ENCODE data around the gene GRIN2C. TPM values are rescaled to one million over a fixed set of nuclear protein-coding genes. Genes with fewer than 3 reads are reported as not detected.

Gene GRIN2C
- total and polyA plus RNA-seq, 2 of the 4 experiments (the other 2 are of a cell fraction), result 0.22 TPM; not detected in 1

DNA sequence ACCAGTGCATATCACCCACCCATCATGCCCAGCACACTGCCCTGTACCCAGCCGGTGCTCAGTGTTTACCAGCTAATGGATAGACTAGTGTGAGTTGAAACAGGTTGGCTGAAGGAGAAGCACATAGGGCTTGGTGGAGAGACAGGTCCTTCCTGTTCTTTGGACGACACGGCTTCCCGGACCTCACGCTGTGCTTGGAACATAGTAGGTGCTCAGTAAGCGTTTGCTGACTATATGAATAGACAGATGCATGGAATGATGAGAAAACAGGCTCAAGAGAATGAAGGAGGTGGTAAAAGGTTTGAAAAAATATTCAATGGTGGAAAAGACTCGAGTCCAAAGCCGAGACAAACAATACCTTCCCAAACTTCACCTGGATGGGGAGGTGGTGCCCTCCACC, 40.5 kb upstream of the GRIN2C start:
- Histone ChIP-seq H4K20me1 (ENCODE audit: insufficient read depth, low read length) (no peaks in the 10 kb centered on the region), H2BK5ac (ENCODE audit: low read depth, low read length, poor library complexity, severe bottlenecking) (no peak overlapping the region), H3K14ac (replicated peaks; ENCODE audit: low read depth, low read length) (no peak overlapping the region), H3K79me1 (ENCODE audit: low read depth in 1 of 2, low read length in 2 of 2) (no peaks in the 10 kb centered on the region), H2AFZ (replicated peaks; ENCODE audit: low read length, poor library complexity) (no peak overlapping the region), H4K91ac (ENCODE audit: insufficient read depth, low read depth, low read length) (no peak overlapping the region), H3K9ac (ENCODE audit: low read depth, low read length) (no peak overlapping the region), H4K5ac (ENCODE audit: low read depth, low read length) (no peak overlapping the region), H3K4ac (ENCODE audit: low read depth, low read length) (no peak overlapping the region), H3K18ac (ENCODE audit: low read depth, low read length) (no peak overlapping the region), H3K9me1 (ENCODE audit: insufficient read depth, low read length) (no peaks in the 10 kb centered on the region), H3K56ac (ENCODE audit: extremely low read depth, insufficient read depth, low read length) (no peak overlapping the region), H3K27ac (ENCODE audit: insufficient read depth, low read length) (no peak overlapping the region), H2AK9ac (replicated peaks; ENCODE audit: low read depth, low read length, poor library complexity) (no peak overlapping the region), H4K8ac (ENCODE audit: low read depth in 2 of 2, low read length in 2 of 2) (no peak overlapping the region), H3K4me3 (ENCODE audit: insufficient read depth, low read depth, low read length) (no peak overlapping the region), H3K9me3 (ENCODE audit: control insufficient read depth, insufficient read depth, low read length) (no peaks in the 10 kb centered on the region), H3K27me3 (ENCODE audit: control insufficient read depth, insufficient read depth, low read length) (peaks cover 53% of the 10 kb centered on the region), H2BK120ac (ENCODE audit: low read depth, low read length) (no peak overlapping the region), H3K36me3 (ENCODE audit: control insufficient read depth, insufficient read depth, low read length) (no peaks in the 10 kb centered on the region), H3K4me1 (ENCODE audit: control insufficient read depth, insufficient read depth, low read length) (no peaks in the 10 kb centered on the region), H2BK20ac (ENCODE audit: low read depth, low read length) (no peak overlapping the region), H3K23ac (ENCODE audit: low read depth, low read length) (no peak overlapping the region), H2AK5ac (ENCODE audit: low read depth, low read length) (no peak overlapping the region), H3K4me2 (ENCODE audit: low read depth, low read length) (no peak overlapping the region), H2BK15ac (ENCODE audit: low read depth, low read length) (no peak overlapping the region)
- ChIA-PET CTCF (no interaction called here), POLR2A (ENCODE audit: unreplicated experiment) (no interaction called here)
- no peak for TF ChIP-seq POLR2A (IDR thresholded peaks at IDR 0.05; ENCODE audit: low read depth, low read length)
- intact Hi-C loops (cut with micrococcal nuclease), result no loop called here
- no peak for DNase-seq
- BruUV-seq (replicated peaks), result no TSS peak
- in situ Hi-C loops (cut with MboI; ENCODE audit: low sequenced_read_pairs), result no loop called here
- dilution Hi-C loops (cut with HindIII; ENCODE audit: low sequenced_read_pairs, unreplicated experiment), result no loop called here
- 75% methylated on average over 4 of the region's 8 CpGs; no CpG with 5 or more reads in 1 of the 2 experiments for WGBS, 2 experiments (ENCODE audit: extremely low coverage in 2 of 2, insufficient read length in 1 of 2)
- ATAC-seq (ENCODE audit: low read depth), result no peak

Measured in IMR-90 (cell line).